Peyer's patch (tissue), 4 donors: ENCODE results near the gene ARRDC1.

Source experiments
- CTCF ChIP-seq, 6 experiments: fragments of 450-650 bp in 4 of 6; fragments of 200-600 bp in 2 of 6; sonication (generic) in 1 of 6; IDR thresholded peaks; one replicate each; pipeline ENCODE4 v1.5.1; 2017 to 2019; ENCODE audit warnings: antibody characterized with exemption in 6 of 6, mild to moderate bottlenecking in 3 of 6, moderate library complexity in 1 of 6
- POLR2A ChIP-seq, 2 donors: fragments of 450-650 bp; IDR thresholded peaks; one replicate each; pipeline ENCODE4 v1.5.1; 2017; ENCODE audit warnings: antibody characterized with exemption in 2 of 2, mild to moderate bottlenecking in 2 of 2, moderate library complexity in 2 of 2

DNA sequence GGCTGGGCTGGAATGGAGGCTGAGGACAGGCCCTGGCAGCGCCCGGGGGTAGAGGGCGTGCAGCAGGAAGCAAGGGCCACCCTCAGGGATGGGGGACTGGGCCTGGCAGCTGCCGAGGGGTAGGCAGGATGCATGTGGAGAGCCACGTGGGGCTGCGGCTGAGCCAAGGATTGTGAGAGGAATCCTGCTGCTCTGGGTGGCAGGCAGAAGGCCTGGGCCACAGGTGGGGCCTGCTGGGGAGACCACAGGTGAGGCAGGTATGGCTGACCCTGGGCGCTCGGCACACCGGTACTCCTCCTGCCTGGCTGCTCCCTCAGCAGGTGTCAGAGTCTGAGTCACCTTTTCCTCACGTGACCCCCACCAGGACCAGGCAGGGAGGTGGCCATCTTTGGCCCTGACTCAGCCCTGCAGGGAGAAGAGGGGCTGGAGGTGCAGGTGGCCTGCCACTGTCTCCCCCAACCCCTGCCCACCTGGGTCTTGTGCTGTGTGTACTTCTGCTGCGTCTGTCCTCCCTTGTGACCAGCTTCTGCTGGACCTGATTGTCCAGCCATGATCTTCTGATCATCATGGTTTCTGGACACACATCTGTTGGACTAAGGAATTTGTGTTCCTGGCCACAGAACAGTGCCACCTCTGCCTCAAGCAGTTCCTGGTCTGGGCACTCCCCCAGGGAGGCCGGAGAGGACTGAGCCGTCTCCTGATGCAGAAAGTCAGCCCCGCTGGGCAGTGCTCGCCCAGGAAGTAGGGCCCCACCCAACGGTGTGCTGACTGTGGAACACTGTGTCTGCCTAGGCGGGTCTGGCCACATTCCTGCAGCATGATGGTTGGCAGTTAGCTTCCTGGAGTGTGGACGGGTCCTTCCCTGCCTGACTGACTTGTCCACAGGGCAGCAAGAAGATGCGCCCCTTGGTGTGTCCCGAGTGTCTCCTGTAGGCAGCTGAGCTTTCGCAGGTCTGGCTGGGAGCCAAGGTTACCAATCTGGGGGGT, 6.4 kb downstream of the ARRDC1 start:
- TF ChIP-seq POLR2A (IDR thresholded peaks at IDR 0.05), result peak; percentile 73 to 90
- TF ChIP-seq CTCF (IDR thresholded peaks at IDR 0.05), result no peak
